Stimulated activated CD8-positive, alpha-beta memory T cell treated with anti-CD3 and anti-CD28 coated beads, Interleukin-15, amount 100 ng/mL, for 4 hours (primary cell): Measurements from ENCODE around the gene ZMPSTE24.

Experiments used
- DNase-seq, 2 donors: peaks; one replicate each; pipeline ENCODE4 v3.0.0-alpha.2; 2020; ENCODE audit warnings: low read depth in 2 of 2

ZMPSTE24 gene

GRCh38 chr1:40303790-40304189 is 45.8 kb downstream of the ZMPSTE24 start:
- no peak for DNase-seq

DNA sequence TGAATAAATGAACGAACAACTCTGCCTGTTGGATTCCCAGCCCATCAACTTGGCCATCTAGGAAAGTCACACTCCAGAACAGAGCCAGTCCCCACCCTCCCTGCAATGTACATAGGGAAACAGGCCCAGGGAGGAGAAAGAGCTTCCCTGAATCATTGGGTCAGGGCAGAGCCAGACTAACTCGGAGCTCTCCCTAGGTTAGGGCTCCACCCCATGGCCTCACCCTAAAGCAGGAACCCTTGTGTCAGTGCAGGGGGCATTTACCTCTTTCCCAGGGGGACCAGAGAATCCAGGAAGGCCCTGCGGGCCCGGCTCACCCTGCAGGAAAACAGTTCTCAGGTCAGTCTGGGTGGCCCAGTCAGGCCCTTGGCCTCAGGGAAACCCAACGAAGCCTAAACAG is 47.4 kb downstream of the ZMPSTE24 start:
- DNase-seq, result no peak

- no peak for DNase-seq
Measured at GRCh38 chr1:40305871-40306270, 47.8 kb downstream of the ZMPSTE24 start.

- no peak for DNase-seq
Measured at GRCh38 chr1:40306296-40306695, 48.3 kb downstream of the ZMPSTE24 start.

DNA sequence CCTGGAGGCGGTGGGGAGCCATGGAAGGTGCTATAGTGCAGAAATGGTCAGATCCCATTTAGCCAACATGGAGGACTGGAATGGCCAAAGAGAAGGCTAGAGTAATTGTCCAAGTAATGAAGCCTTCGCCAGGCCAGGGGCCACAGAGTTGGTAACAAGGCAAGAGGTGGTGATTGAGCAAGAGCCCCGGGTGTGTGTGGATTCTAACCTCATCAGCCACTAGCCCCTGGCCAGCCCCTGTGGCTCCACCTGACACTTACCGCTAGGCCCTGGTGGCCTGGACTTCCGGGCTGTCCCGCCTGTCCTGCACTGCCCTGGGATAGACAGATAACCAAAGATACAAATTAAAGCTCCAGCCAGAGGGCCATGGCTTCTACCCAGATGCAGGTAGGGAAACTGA is 49.1 kb downstream of the ZMPSTE24 start:
- no peak for DNase-seq

DNA sequence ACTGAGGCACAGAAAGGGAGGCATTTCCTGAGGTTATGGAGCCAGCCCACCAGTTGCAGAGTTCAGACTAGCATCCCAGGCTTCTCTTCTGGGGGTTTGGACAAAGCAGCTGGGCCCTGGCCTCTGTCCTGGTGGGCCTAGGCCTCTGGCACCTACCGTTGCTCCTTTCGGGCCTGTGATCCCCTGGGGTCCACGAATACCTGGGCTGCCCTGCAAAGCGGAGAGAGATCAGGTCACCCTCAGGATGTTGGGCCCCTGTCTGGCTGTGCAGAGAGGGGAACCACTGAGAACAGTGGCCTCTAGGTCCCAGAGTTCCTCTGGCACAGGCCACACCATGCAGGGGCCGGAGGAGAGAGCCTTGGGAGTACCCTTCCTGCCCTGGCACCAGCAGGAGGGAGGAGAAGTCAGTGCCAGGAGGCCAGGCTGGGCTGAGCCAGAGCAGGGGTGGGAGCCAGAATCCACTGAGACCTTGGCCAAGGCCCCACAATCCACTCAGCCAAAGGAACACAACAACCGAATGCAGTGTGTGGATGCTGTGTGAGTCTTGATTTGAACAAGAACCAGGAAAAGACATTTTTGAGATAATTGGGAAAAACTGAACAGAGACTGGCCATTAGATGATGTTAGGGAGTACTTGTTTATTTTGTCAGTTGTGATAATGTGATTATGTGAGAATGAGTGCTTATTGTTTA is 50.1 kb downstream of the ZMPSTE24 start:
- no peak for DNase-seq

DNA sequence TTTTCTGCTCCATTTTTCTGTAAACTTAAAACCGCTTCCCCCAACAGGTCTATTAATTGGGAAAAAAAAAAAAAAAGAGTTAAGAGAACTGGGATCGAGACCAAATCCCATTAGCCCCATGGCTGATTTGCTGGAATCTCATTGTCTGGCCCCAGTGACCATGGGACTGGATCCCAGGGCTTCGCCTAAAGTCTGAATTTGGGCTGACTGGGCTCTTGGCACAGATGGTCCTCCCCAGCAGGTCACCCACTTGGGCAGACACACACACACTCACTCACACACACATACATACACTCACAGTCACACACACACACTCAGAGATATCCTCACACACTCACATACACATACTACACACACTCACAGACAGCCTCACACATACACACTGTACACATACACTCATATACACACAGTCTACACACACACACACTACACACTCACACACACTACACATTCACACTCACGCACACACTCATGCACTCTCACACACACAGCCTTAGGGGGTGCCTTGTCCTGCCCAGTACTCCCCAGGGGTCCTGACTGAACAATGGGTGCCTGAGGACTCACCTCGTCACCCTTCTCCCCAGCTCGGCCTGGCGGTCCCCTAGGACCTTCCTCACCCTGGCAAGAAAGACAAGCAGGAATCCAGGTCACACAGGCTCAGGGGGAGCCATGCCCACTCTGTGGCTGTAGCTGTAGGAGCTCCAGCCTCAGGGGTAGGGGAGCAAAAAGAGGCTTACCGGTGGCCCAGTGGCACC is 51.5 kb downstream of the ZMPSTE24 start:
- DNase-seq, result no peak

DNA sequence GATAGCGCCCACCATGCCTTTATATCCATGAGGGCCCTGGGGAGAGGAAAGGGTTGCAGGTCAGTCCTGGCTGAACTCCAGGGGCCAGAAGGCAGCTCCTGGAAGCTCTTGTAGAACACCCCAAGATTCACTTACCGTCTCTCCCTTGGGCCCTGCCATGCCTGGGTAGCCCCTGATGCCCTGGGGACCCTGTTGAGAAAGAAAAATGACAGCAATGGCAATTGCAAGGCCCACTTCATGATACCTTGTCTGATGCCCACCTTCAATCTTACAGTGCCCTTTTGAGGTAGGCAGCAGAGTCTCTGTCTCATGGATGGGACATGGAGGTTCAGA is 52.1 kb downstream of the ZMPSTE24 start:
- no peak for DNase-seq

GRCh38 chr1:40310983-40311642 is 53.1 kb downstream of the ZMPSTE24 start:
- no peak for DNase-seq

GRCh38 chr1:40311692-40312091 is 53.7 kb downstream of the ZMPSTE24 start:
- DNase-seq, result no peak

DNA sequence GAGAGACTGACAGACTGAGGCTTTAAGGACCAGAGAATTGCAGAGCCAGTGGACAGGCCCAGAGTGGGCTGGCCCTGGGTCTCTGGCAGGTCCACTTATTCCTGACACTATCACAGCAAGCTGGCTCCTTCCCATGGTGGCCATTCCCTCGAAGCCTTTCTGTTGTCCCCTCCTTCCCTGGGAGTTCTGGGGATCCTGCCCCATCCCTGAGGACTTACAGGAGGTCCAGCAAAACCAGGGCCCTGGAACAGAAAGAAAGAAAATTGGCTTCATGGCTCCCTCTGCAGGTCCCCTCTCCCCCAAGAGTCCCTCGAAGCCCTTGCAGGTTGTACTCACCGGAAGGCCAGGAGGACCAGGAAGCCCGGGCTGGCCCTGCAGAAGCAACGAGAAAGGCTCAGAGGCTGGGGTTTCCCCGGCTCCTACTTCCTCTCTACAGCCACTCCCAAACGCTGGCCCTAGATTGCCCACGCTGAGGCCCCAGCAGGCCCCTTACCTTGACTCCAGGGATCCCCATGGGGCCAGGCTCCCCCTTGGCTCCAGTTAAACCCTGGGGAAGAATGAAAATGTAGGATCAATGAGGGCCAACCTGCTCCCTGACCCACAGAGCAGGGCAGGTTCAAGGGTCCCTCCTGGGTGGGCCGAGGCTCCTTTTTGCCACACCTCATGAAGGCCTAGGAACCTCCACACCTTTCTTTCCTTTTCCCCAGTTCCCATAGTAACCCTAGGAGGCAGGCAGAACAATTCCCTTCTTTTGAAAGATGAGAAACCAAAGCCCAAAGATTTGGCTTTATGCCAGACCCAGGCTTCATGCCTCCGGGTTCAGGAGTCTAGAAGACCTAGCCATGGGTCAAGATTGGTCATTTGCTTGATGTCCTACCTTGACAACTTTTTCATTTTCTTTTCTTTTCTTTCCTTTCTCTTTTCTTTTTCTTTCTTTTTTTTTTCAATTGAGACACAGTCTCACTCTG is 54.5 kb downstream of the ZMPSTE24 start:
- DNase-seq, result no peak

GRCh38 chr1:40313329-40313957 is 55.4 kb downstream of the ZMPSTE24 start:
- no peak for DNase-seq

GRCh38 chr1:40313958-40314720 is 56.1 kb downstream of the ZMPSTE24 start:
- DNase-seq, result no peak

DNA sequence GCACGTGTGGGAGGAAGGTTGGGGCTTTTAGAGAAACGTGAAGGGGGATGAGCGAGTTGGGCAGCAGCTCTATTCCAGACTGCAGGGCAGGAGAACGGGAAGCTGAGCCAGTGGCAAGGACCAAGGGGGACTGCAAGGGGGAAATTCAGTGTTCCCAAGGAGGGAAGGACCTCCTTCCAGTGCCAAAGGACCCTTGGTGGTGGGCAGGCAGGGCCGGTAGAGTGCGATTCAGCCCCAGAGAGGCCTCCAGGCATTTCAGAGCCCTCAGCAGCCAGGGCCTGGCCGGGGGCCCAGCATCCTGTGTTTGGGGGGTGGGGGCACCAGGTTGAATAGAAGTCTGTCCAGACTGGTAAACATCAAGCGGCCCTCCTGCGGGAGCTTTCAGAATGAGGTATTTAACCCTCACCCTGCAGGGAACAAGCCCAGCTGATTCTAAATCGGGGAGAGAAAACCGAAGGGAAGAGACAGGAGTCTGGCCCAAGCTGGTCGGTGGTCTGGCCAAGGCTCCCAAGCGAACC is 56.7 kb downstream of the ZMPSTE24 start:
- DNase-seq, result no peak

DNA sequence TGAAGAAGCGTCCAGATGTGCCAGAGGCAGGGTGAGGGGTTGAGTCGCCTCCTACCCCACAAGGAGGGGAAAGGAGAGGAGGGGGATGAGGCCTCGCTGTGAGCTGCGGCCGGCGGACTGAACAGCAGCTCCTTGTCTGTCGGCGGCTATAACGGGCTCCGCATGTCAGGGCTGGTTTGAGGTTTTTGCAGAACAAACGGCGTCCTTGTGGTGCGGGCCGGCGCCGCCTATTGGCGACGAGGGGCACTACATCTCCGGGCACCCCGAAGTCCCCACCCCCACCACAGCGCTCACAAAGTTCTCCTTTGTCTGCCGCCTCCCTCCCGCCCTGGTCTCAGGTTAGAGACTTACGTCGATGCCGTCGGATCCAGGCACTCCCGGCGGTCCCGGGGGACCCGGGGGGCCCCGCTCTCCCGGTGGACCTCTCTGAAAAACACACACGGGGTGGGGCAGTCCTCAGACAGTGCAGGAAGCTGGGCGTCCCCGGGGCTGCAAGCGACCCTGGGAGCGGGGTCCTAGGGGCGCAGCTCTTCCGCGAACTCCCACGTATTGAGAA is 57.3 kb downstream of the ZMPSTE24 start:
- peak; percentile 57 to 66 for DNase-seq

GRCh38 chr1:40315795-40316594 is 58.0 kb downstream of the ZMPSTE24 start:
- DNase-seq, result no peak

GRCh38 chr1:40316595-40317393 is 58.8 kb downstream of the ZMPSTE24 start, which contains the start of gene COL9A2:
Gene COL9A2 (minus strand): TSS chr1:40317286. CDS start chr1:40317197, 89 bp downstream.
- DNase-seq, result peak; percentile 14 to 51

GRCh38 chr1:40317394-40318074 is 59.5 kb downstream of the ZMPSTE24 start:
- no peak for DNase-seq
